Measurements from ENCODE around the gene GGT6.

Gene GGT6

DNA sequence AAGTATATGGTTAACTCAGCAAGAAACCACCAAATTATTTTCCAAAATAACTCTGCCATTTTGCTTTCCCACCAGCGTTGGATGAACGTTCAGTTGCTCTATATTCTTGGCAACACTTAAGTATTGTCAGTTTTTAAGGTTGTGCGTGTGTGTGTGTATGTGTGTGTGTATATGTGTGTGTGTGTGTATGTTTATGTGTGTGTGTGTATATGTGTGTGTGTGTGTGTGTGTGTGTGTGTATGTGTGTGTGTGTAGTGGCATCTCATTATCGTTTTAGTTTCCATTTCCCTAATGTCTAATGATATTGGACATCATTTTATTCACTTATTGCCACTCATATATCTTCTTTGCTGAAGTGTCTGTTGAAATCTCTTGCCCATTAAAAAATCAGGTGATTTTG, 12.7 kb upstream of the GGT6 start:
- no peak for DNase-seq

DNA sequence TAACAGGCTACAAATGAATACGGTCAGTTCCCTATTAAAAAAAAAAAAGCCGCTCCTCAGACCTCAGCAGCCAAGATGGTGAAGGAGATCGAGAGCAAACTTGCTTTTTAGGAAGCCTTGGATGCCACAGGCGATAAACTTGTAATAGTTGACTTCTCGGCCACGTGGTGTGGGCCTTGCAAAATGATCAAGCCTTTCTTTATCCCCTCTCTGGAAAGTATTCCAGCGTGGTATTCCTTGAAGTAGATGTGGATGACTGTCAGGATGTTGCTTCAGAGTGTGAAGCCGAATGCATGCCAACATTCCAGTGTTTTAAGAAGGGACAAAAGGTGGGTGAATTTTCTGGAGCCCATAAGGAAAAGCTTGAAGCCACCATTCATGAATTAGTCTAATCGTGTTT, 11.8 kb upstream of the GGT6 start:
- DNase-seq: no peak

DNA sequence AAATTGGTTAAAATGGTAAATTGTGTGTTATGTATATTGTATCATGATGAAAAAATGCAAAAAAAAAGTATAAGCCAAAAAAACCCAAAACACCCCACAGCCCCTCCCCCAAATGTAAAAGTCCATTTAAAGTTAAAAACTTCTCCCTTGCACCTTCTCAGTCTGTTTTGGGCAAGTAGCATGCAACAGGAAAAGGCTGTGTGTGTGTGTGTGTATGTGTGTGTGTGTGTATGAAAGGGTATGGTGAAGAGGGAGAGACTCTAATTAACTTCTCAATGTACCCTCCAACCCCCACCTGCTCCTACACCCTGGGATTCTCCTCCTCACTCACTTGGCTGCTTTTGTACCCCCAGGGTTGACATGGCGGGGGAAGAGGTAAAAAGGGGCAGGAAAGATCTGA, 9.2 kb upstream of the GGT6 start:
- DNase-seq: no peak

DNA sequence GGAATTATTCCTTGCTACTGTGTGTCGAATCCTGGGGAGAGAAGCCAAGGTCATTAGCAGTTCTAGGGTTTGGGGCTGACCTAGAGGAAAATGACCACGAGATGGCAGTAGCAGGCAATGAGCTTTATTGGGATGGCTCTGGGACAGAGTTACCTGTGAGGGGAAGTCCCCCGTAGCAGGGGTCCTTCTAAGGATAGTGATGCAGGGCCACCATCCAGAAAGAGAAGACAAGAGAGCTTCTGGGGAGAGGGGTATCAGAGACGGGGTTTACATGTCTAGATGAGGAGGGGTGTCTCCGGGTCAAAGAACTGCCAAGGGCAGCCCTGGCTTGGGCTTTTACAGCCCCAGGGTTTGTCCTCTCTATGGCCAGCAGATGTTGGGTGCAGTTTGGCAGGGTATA, 6.4 kb upstream of the GGT6 start:
- DNase-seq: no peak

DNA sequence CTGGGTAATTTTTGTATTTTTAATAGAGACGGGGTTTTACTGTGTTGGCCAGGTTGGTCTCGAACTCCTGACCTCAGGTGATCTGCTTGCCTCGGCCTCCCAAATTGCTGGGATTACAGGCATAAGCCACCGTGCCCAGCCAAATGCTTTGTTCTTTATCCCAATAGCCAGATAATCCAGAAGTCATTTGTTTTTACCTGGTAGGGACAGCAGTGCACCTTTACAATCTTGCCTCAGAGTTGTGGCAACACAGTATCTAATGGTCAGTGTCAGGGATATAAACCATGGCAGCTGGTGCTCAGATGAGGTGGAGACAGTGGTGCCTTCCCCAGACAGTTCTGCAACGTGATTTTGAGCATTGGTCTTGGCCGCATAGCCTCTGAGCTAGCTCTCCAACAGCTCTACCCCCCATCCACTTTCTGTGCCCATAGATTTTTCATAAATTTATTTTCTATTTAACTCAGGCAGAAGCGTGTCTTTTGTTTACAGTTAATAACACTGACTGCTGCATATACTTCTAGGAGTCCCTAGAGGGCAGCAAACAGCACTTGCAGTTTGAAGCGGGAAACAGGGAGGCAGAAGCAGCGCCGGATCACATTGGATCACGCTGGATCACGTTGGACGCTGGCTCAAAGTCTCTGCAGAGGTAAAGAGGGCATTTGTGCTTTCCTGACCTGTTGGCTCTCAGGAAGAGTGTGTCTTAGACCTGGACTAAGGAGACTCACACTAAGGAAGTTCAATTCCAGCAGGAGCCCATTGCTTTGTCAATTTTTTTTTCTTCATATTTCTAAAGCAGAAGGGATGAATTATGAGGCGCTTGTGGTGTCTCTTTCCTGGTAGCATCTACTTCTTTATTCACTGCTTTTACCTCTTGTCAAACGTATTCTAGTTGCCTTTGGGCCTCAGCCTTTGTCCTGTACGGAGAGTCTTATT, 5.1 kb upstream of the GGT6 start:
- peak; percentile 34 for DNase-seq

DNA sequence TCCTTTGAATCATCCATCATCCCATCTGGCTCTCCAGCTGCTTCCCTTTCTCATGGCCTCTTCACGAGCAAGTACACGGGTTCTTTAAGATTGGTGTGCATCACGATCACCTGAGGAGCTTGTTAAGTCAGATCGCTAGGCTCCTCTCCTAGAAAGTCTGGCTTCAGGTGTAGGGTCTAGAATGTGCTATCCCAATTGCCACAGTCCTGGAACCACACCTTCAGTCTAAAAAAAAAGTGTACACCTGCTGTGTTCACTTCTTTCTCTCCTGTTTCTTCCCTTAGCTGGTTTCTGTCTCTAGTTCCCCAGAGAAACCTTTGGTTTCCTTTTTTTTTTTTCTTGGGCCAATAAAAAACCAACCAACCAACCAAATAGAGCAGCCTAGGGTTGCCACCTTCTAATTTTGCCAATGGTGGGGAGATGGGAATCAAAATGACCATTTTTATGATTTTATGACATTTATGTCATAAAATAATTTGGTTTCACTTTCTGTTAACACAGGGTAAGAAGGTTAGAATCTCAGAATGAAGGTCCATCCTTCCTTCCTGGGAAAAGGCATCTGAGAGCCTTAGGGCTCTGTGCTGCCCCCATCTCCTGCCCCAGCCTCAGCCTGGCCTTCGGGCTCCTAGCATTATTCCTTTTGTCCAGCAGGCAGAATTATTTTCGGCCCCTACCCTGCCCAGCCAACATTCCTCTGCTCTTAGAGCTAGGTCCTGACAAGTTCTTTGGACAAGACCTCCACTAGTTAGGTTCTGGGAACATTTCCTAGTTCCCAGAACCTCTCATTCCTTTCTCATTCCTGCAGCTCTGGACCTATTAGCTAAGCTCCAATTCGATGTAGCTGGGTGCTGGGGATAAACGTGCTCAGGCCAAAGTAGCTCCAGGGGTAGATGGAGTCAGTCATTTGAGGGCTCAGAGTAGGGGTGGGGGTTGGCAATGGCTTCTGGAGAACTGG, 1.9 kb upstream of the GGT6 start:
- no peak for DNase-seq

DNA sequence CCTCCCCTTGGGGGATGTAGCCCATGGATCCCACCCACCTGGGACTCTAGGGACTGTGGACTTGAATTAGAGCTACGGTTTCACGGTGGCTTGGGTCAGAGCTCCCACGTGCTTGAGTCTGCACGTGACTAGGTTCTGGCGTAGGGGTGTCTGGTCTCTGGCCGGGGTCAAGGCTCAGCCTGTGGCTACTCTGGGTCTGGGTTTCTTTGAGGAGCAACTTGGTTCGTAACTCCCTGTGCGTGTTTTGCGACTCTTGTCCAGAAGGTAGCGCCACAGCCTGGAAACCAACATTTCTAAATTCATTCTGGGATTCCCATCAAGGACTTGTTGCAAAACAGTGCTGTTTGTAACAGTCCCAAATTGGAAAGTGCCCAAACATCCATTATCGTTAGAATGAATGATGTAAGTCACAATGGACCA, 470 bp upstream of the GGT6 start:
- DNase-seq: no peak

DNA sequence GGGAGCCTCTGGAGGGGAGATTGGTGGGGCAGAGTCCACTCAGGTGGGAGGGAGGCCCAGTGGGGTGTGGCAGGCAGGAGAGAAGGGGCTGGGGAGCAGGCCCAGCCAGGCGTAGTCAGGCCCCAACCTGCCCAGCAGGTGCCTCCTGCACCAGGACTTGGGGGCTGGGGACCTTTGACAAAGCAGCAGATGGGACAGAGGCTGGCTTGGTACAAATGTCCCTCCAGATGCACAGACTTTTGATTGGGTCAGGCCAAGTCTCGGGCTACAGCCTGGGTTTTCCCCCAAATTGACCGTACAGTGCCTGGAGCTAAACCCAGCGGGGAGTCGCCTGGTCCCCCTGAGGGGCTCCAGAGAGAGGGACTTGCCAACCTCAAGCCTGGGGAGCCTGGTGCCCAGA, 411 bp downstream of the GGT6 start:
- DNase-seq: no peak

DNA sequence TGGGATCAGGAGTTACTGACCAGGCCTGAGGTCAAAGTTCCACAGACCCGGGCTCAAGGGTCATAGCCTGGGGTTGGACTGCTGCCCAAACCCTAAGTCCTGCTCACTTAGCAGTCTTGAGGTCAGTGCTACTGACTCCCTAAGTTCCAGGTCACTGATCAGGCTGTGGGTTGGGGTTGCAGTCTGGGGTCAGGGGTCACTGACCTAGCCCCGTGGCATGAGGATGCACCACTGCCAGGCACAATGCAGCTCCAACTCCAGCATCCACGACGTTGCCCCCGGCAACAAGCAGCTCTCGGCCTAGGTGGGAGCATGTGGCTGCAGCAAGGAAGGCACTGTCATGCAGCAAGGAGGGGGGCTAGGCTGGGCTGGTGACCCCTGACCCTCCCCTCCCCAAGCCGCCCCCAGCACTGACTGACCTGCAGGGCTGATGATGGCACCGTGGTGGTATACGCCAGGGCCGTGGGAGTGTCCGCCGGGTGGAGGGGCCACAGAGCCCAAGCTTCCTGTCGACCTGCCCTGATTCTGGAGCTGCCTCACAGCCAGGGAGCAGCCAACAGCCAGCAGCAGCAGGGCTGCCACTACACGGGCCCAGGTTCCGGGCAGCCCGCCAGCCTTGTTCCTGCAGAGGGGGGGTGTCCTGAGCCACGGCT, 1.1 kb downstream of the GGT6 start:
- no peak for DNase-seq

DNA sequence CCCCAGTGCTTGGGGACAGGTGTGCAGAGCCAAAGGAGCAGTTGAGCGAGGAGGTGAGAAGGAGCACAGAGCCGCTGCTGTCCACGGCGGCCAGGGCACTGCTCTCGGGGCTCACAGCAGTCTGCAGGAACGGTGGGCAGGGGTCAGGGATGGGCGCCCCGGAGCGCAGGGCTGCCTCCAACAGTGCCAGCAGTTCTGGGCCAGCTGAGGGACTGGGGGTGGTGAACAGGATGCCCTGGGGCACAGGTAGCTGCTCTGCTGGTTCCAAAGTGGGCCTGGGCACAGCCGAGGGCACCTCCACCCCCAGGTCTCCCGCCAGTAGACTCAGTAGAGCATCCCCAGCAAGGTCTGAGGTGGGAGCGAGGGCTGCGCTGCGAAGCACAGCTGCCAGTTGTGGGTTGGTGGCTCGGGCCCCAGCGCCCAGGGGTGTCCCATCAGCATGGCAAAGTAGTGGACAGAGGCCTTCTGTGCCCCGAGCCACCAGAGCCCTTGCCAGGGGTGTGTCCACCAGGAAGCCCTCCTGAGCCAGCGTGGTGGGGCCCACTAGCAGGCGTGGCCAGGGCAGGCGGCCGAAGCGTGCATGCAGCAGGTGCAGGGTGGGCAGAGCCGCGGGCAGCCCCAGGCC, 1.9 kb downstream of the GGT6 start:
- DNase-seq: no peak

DNA sequence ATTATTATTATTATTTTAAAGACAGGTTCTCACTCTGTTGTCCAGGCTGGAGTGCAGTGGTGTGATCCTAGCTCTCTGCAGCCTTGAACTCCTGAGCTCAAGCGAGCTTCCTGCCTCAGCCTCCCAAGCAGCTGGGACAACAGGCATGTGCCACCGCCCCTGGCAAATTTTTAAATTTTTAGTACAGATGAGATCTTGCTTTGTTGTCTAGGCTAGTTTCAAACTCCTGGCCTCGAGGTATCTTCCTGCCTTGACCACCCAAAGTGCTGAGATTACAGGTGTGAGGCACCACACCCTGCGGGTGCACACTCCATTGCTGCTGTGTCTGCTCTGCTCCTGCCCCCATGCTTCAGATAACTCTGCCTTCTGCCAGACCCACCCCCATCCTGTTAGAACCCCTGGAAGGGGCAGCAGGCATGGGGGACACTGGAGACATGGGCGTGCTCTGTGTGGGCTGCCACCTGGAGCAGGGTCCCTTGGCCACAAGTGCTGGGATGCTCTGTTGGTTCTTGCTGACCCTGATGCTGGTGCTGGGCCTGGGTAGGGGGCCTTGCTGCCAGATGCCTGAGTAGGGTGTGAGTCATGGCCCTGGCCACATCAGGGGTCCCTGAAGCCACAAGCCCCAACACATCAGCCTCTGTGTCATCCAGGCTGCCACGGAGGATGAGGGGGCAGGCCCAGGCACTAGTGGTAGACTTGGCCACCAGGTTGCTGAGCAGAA, 2.6 kb downstream of the GGT6 start:
- no peak for DNase-seq

DNA sequence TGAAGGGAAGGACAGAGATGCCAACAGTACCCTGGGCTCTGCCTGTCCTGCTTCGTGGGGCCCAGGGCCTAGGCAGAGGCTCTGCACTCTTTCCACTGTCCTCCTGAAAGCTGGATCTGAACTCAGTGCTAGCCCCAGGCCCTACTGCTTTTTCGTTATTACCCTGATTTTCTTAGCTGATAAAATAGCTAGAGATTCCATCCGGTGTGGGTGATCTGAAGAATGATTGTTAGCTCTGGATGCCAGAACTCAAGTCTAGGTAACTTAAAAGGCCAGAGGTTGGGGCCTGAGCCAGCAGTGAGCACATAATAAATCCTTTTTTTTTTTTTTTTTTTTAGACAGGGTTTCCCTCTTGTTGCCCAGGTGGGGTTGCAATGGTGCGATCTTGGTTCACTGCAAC, 3.4 kb downstream of the GGT6 start:
- no peak for DNase-seq

DNA sequence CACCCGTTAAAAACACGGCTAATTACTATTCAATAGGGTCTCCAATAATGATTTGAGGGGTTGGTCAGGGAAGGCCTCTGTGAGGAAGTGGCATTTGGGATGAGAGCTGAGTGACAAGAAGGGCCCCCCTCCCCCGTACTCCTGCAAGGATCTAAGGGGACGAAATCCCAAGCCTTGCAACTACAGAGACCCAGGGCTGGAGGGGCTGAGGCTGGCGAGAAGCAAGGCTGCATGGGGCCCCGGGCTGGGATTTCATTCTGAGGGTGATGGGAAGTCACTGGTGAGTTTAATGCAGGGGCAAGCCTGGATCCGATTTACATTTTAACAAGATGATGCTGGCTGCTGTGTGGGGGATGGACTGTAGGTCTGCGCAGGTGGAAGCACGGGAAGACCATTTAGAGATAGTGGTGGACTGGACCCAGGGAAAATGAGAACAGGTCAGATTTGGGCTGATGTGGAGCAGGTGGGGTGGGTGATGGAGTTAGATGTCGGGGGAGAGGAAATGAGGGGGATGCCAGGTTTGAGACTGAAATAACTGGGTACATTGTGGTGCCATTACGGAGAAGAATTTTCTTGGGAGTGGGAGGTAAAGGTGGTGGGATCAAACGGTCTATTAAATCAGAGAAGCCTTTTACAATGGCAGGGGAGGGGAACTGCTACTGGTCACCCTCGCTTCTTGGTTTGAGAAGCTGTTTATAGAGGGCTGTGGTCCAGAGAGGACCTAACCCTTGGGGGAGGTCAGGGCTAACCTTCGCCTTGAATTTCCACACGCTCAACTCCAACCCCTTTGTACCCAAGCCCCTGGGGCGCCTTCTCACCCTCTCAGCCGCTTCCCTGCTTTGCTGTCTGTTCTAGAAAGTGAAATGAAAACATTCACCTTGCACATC, 4.3 kb downstream of the GGT6 start:
- no peak for DNase-seq

DNA sequence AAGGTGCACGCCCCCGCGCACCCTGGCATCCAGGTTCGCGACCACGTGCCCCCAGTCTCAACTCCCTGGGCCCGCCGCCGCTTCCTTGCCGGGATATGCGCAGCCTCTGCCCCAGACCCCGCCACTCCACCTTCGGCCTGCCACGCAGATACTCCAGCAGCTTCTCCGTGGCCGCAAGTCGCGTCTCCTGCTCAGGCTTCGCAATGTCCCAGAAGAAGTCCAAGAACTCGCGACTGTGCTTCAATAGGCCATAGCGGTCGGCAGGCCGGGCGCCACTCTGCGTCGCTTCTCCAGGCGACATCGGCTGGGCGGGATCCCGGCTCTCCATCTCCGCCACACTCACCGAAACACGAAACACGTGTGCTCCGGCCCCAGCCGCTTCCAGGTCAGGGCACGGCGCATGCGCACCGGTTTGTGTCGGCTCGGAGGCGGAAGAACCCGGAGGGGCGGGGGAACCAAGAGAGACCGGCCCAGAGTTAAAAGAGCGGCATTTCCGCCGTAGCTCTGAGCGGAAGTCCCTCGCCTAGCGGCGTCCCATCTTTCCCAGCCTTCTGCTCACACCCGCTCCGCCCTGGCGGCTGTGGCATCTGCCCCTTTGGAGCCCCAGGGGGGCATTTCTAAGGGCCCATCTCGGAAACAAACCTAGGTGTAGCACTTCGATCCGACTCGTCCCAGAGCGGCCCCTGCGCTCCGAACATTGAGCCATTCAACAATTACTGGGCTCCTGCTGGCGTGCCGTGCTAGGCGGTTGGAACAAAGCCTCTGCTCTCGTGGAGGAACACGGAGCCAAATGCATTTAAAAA, 5.2 kb downstream of the GGT6 start, which contains the start of gene MYBBP1A:
Gene MYBBP1A (minus strand): TSS at position 388 of the 803 bp plus-strand sequence. CDS start 60 bp downstream, at position 328.
- peak; percentile 97 for DNase-seq

DNA sequence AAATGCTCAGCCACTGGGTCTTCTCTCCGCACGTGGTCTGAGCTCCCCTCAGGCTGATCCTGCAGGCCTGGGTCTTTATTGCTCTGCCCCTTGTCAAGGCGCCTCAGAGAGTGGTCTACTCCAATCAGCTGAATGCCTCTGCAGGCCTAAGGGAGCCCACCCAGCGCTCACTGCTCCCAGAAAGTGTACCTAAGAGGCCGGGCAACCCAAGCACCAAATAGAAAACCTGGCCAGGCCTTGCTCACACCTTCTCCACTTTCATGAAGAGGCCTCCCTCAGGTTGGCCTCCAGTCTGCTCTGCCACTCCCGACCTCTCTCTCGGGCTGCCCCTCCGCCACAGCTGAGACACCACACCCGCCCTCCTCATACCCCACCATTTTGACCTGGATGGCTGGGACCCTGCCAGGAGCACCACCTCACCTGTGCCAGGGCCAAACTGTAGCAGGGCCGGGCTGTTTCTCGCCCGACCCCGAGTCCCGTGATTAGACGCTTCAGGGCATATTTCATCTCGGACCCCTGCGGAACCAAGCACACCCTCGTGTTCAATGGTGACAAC, 5.9 kb downstream of the GGT6 start:
- no peak for DNase-seq

DNA sequence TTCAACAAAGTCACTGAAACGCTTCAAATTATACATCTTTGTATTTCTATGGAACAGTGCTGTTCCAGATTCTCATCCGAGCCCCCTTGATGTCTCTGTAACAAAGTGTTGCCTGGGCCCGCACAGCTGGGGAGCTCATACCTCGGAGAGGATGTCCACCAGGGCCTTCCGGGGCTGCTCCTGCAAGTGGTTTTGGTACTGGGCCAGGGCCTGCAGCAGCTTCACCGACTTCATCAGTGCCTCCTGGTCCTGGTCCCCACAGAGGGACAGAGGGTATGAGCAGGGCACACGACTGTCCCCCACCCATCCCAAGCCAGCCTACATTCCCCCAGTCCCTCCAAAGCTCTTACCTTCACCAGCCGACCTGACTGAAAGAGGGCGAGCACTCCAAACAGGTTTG, 6.7 kb downstream of the GGT6 start:
- no peak for DNase-seq

DNA sequence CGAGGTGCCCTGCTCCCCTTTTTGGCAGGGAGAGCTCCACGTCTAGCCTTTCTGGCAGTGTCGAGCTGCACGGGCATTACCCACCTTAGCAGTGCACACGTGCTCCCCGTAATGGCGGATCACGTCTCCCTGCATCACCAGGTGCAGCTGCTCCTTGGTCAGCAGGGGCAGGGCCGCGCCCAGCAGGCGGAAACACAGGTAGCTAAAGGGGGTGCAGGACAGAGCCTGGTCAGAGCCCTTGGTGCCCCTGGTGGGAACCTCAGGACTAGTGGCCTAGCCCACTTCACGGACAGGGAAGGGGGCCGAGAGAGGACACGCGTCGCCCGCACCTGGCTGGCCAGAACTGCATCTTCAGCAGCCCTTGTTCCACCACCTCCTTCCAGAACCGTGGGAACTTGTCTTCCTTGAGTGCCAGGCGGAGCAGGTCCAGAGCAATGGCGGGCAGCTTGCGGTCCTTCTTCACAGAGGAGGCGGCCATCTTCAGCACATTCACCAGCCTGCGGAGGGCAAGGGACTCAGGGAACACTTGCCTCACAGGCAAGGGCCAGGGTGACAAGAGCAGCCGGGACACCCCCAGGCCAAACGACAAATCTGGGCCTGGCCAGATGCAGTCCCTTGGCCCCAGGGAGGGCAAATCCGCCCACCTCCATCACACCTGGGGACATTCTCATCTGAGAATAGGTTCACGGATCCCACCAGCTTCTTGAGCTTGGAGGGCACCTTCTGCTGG, 8.4 kb downstream of the GGT6 start:
- DNase-seq: no peak

DNA sequence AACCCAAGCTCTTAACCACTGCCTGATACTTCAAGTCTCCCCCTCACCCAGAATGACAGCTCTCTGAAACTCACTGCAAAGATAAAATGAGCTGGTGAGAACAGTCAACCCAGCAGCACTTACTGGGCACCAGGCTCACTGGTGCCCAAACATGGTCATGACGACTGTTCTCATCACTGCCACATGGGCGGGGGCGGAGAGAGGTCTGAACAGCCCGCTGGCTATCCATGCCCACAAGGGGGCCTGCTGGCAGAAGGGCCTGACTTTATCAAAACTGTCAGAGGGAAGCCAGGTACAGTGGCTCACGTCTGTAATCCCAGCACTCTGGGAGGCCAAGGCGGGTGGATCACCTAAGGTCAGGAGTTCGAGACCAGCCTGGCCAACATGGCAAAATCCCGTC, 9.2 kb downstream of the GGT6 start:
- DNase-seq: no peak

DNA sequence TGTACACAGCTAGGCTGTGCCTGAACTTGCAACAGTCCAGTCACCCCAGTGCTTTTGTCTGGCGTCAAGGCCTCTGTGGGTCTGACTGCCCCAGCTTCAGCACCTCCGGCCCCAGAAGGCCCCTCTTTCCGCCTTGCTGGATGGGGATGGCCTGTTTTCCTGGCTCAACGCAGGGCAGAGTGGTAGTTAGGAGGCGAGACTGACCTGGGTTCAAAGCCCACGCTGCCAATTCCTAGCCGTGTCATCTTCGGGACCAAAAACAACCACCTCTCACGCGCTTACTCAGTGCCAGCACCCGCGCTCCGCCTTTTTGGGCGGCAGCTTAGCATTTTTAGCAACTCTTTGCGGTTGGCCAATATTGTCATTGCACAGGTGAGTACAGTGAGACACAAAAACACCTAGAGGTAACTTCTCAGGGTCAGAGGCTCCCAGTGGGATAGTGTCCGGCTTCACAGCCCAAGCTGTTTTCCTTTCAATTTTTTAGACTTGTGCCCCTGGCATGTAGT, 9.8 kb downstream of the GGT6 start:
- no peak for DNase-seq

Measured in activated gamma-delta T cell treated with Interleukin-2 at 50 U/mL for 16 hours (primary cell).